Activated naive CD8-positive, alpha-beta T cell treated with anti-CD3 and anti-CD28 coated beads, Interleukin-2, amount 50 U/mL, for 24 hours (primary cell): Measurements from ENCODE around the gene PACRG.

Source experiments
- ATAC-seq: fragments of 150-1000 bp; cut with Tn5 transposase; one replicate; pipeline ENCODE4 v1.10.0; 2021
- DNase-seq: peaks from one replicate; pipeline ENCODE4 v3.0.0; 2021
- H3K27ac Mint-ChIP-seq: one replicate; pipeline ENCODE4 v1.8.0; 2021; ENCODE audit warnings: mild to moderate bottlenecking, mixed read lengths
- H3K27me3 Mint-ChIP-seq: one replicate; pipeline ENCODE4 v1.8.0; 2021; ENCODE audit warnings: mixed read lengths
- H3K36me3 Mint-ChIP-seq: one replicate; pipeline ENCODE4 v1.8.0; 2021; ENCODE audit warnings: low read depth, mixed read lengths
- H3K4me1 Mint-ChIP-seq: one replicate; pipeline ENCODE4 v1.8.0; 2021; ENCODE audit warnings: mixed read lengths
- H3K4me3 Mint-ChIP-seq: one replicate; pipeline ENCODE4 v1.8.0; 2021; ENCODE audit warnings: mild to moderate bottlenecking, moderate library complexity, mixed read lengths
- H3K9me3 Mint-ChIP-seq: one replicate; pipeline ENCODE4 v1.8.0; 2021; ENCODE audit warnings: mixed read lengths

Gene PACRG

GRCh38 chr6:163296835-163297519, 569.2 kb downstream of the PACRG start:
- ATAC-seq (no peak), DNase-seq (no peak)
- no peaks in the 10 kb centered on the region for H3K27me3 Mint-ChIP-seq
- H3K27ac Mint-ChIP-seq: no peak overlapping the region
- no peaks in the 10 kb centered on the region for H3K36me3 Mint-ChIP-seq
- no peak overlapping the region for H3K4me3 Mint-ChIP-seq
- no peaks in the 10 kb centered on the region for H3K4me1 Mint-ChIP-seq
- no peaks in the 10 kb centered on the region for H3K9me3 Mint-ChIP-seq

GRCh38 chr6:163298079-163298830, 570.5 kb downstream of the PACRG start:
- Mint-ChIP-seq H3K4me3 (no peak overlapping the region), H3K4me1 (no peaks in the 10 kb centered on the region), H3K27me3 (no peaks in the 10 kb centered on the region), H3K36me3 (no peaks in the 10 kb centered on the region), H3K27ac (no peak overlapping the region), H3K9me3 (no peaks in the 10 kb centered on the region)
- DNase-seq (no peak), ATAC-seq (no peak)

GRCh38 chr6:163300838-163301237, 573.1 kb downstream of the PACRG start:
- DNase-seq: no peak
- H3K36me3 Mint-ChIP-seq: no peaks in the 10 kb centered on the region
- no peaks in the 10 kb centered on the region for H3K4me1 Mint-ChIP-seq
- no peak overlapping the region for H3K4me3 Mint-ChIP-seq
- H3K9me3 Mint-ChIP-seq: no peaks in the 10 kb centered on the region
- no peak for ATAC-seq
- no peak overlapping the region for H3K27ac Mint-ChIP-seq
- H3K27me3 Mint-ChIP-seq: no peaks in the 10 kb centered on the region

- Mint-ChIP-seq H3K36me3 (no peaks in the 10 kb centered on the region), H3K4me3 (no peak overlapping the region), H3K27me3 (no peaks in the 10 kb centered on the region), H3K27ac (no peak overlapping the region), H3K4me1 (no peaks in the 10 kb centered on the region), H3K9me3 (no peaks in the 10 kb centered on the region)
- ATAC-seq (no peak), DNase-seq (no peak)
Measured at GRCh38 chr6:163301726-163302635, 574.2 kb downstream of the PACRG start.

GRCh38 chr6:163302747-163303146, 575.0 kb downstream of the PACRG start:
- Mint-ChIP-seq H3K4me3 (no peak overlapping the region), H3K27ac (no peak overlapping the region)

GRCh38 chr6:163306000-163306399, 578.2 kb downstream of the PACRG start:
- no peak overlapping the region for H3K4me3 Mint-ChIP-seq
- ATAC-seq: no peak
- no peaks in the 10 kb centered on the region for H3K4me1 Mint-ChIP-seq

More at GRCh38 chr6:163302747-163303146, 575.0 kb downstream of the PACRG start:
- Mint-ChIP-seq H3K27me3 (no peaks in the 10 kb centered on the region), H3K36me3 (no peaks in the 10 kb centered on the region), H3K4me1 (no peaks in the 10 kb centered on the region), H3K9me3 (no peaks in the 10 kb centered on the region)
- DNase-seq: no peak
- no peak for ATAC-seq

GRCh38 chr6:163308629-163309440, 581.1 kb downstream of the PACRG start:
- peaks cover 7% of the 10 kb centered on the region for H3K27me3 Mint-ChIP-seq
- H3K27ac Mint-ChIP-seq: no peak overlapping the region
- H3K4me3 Mint-ChIP-seq: no peak overlapping the region
- no peaks in the 10 kb centered on the region for H3K4me1 Mint-ChIP-seq
- no peak for ATAC-seq
- DNase-seq: no peak
- no peaks in the 10 kb centered on the region for H3K36me3 Mint-ChIP-seq
- no peaks in the 10 kb centered on the region for H3K9me3 Mint-ChIP-seq

More at GRCh38 chr6:163306000-163306399, 578.2 kb downstream of the PACRG start:
- H3K27me3 Mint-ChIP-seq: peaks cover 4% of the 10 kb centered on the region
- no peak overlapping the region for H3K27ac Mint-ChIP-seq
- DNase-seq: no peak
- H3K36me3 Mint-ChIP-seq: no peaks in the 10 kb centered on the region
- H3K9me3 Mint-ChIP-seq: no peaks in the 10 kb centered on the region

- ATAC-seq: no peak
Measured at GRCh38 chr6:163309491-163310026, 581.8 kb downstream of the PACRG start.

GRCh38 chr6:163310096-163310972, 582.6 kb downstream of the PACRG start:
- Mint-ChIP-seq H3K9me3 (no peaks in the 10 kb centered on the region), H3K36me3 (no peaks in the 10 kb centered on the region), H3K27me3 (peaks cover 10% of the 10 kb centered on the region), H3K4me3 (no peak overlapping the region), H3K4me1 (no peaks in the 10 kb centered on the region), H3K27ac (no peak overlapping the region)
- ATAC-seq (no peak), DNase-seq (no peak)

More at GRCh38 chr6:163309491-163310026, 581.8 kb downstream of the PACRG start:
- no peak overlapping the region for H3K27ac Mint-ChIP-seq
- no peaks in the 10 kb centered on the region for H3K4me1 Mint-ChIP-seq
- H3K4me3 Mint-ChIP-seq: no peak overlapping the region
- no peaks in the 10 kb centered on the region for H3K36me3 Mint-ChIP-seq
- H3K27me3 Mint-ChIP-seq: peaks cover 10% of the 10 kb centered on the region
- DNase-seq: no peak
- H3K9me3 Mint-ChIP-seq: no peaks in the 10 kb centered on the region

GRCh38 chr6:163310973-163311383, 583.2 kb downstream of the PACRG start:
- no peak overlapping the region for H3K4me3 Mint-ChIP-seq
- no peaks in the 10 kb centered on the region for H3K4me1 Mint-ChIP-seq
- no peak overlapping the region for H3K27ac Mint-ChIP-seq
- H3K9me3 Mint-ChIP-seq: no peaks in the 10 kb centered on the region
- H3K27me3 Mint-ChIP-seq: peaks cover 10% of the 10 kb centered on the region
- no peaks in the 10 kb centered on the region for H3K36me3 Mint-ChIP-seq
- no peak for DNase-seq
- no peak for ATAC-seq

GRCh38 chr6:163311830-163312229, 584.1 kb downstream of the PACRG start:
- no peaks in the 10 kb centered on the region for H3K36me3 Mint-ChIP-seq
- H3K27me3 Mint-ChIP-seq: peaks cover 10% of the 10 kb centered on the region
- no peaks in the 10 kb centered on the region for H3K9me3 Mint-ChIP-seq
- ATAC-seq: no peak
- no peaks in the 10 kb centered on the region for H3K4me1 Mint-ChIP-seq
- no peak for DNase-seq
- H3K4me3 Mint-ChIP-seq: no peak overlapping the region
- no peak overlapping the region for H3K27ac Mint-ChIP-seq

GRCh38 chr6:163313566-163313965, 585.8 kb downstream of the PACRG start:
- Mint-ChIP-seq H3K4me3 (no peak overlapping the region), H3K9me3 (no peaks in the 10 kb centered on the region), H3K36me3 (no peaks in the 10 kb centered on the region), H3K27me3 (peaks cover 10% of the 10 kb centered on the region), H3K4me1 (no peaks in the 10 kb centered on the region), H3K27ac (no peak overlapping the region)
- ATAC-seq (no peak), DNase-seq (no peak)

- Mint-ChIP-seq H3K27ac (no peak overlapping the region), H3K4me1 (no peaks in the 10 kb centered on the region), H3K9me3 (no peaks in the 10 kb centered on the region), H3K27me3 (peaks cover 10% of the 10 kb centered on the region), H3K36me3 (no peaks in the 10 kb centered on the region), H3K4me3 (no peak overlapping the region)
- DNase-seq (no peak), ATAC-seq (no peak)
Measured at GRCh38 chr6:163313981-163314380, 586.2 kb downstream of the PACRG start.
